OCI-LY1 (cell line): ENCODE results near the gene PPP2R3B.

Source experiments
- CTCF ChIP-seq: fragments of 200-600 bp; sonication (generic), shearing (Covaris generic); IDR thresholded peaks from 2 replicates; pipeline ENCODE4 v1.5.1; 2017; ENCODE audit warnings: mild to moderate bottlenecking, antibody characterized with exemption, low read length, moderate library complexity, mixed read lengths
- EZH2 ChIP-seq: fragments of 200-600 bp; sonication (generic), shearing (Covaris generic); IDR thresholded peaks from 2 replicates; pipeline ENCODE4 v1.8.0; 2017; ENCODE audit warnings: borderline replicate concordance, mixed run types, mild to moderate bottlenecking, antibody characterized with exemption, low read length, moderate library complexity, mixed read lengths

DNA sequence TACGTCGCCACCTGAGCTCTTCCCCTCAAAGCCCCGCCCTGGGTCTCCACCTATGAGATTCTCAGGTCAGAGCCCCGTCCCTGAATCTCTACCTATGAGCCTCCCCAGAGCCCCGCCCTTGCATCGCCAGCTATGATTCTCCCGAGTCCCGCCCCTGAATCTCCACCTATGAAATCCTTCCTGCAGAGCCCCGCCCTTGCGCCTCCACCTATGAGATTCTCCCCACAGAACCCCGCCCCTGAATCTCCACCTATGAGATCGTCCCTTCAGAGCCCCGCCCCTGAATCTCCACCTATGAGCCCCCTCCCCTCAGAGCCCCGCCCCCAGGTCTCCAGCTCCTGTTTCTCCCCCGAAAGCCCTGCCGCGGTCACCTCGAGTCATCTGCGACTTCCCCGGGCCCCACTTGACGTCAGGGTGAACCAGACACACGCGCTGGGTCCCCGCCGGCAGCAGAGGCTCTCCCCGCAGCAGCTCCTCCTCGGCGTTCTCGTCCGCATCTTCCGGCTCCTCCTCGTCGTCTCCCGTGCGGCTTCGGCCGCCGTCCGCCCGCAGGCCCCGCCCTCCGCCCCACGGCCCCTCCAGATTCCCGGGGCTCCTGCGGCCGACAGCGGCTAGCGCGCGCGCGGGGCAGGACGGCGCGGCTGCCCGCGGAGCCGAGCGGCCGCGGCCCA is 68.5 kb downstream of the PPP2R3B start:
- no peak for TF ChIP-seq EZH2
- no peak for TF ChIP-seq CTCF
